CD4-positive, alpha-beta T cell treated with Interleukin-2 at 100 ng/mL for 4 hours (primary cell): ENCODE results near the gene RECQL5.
A peak's percentile ranks its signal among the peaks of the same experiment; 100 is the strongest.
"Not testable (repeated sequence)": the region's sequence is repeated elsewhere in the genome, so short reads cannot be mapped to it uniquely, and the experiment has no call there.

Experiments
- DNase-seq: peaks from one replicate; pipeline ENCODE4 v3.0.0-alpha.2; 2020; ENCODE audit warnings: low spot score

The RECQL5 gene

DNA sequence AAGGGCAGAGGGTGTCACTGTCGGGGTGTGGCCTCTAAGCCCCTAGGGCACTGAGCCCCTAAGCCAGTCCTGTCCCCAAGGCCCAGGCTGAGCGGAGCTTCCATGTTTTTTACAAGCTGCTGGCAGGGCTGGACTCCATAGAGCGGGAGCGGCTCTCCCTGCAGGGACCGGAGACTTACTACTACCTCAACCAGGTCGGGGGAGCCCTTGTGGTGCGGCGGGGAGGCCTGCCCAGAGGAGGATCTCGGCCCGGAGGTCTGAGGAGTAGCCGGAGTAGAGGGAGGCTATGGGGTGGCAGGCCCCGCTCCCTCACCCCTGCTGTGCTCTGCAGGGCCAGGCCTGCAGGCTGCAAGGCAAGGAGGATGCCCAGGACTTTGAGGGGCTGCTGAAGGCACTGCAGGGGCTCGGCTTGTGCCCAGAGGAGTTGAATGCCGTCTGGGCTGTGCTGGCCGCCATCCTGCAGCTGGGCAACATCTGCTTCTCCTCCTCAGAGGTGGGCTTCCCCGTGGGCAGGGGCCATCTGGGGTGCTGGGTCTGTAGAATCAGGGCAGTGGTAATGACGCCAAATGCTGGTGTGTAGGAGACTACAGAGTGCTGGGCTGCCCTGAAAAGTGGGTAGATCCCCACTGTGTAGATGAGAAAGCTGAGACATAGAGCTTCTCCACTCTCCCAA lies 74.5 kb downstream of the RECQL5 start:
- DNase-seq: no peak

DNA sequence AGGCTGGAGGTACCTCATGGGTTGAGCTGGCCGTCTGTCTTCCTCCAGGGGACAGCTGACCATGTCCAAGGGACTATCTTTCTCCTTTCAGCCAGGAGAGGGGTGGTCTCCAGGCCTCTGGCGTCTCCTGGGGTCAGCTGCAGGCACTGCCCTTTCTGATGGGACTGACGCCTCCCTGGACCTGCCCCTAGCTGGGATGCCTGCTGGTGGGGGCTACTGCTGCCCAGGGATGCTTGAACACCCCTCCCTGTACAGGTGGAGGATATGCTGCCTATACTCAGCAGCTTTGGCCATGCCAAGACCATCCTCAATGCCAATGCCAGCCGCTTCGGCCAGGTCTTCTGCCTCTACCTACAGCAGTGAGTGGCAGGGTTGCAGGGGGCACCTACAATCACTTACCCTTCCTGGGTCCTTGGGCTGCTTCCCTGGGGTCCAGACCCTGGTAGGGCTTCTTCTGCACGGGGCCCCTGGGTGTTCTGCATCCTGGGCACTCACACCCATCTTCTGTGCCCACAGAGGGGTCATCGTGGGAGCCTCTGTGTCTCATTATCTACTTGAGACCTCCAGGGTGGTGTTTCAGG lies 75.1 kb downstream of the RECQL5 start:
- DNase-seq: no peak

GRCh38 chr17:75590849-75591721 lies 75.9 kb downstream of the RECQL5 start:
- no peak for DNase-seq

DNA sequence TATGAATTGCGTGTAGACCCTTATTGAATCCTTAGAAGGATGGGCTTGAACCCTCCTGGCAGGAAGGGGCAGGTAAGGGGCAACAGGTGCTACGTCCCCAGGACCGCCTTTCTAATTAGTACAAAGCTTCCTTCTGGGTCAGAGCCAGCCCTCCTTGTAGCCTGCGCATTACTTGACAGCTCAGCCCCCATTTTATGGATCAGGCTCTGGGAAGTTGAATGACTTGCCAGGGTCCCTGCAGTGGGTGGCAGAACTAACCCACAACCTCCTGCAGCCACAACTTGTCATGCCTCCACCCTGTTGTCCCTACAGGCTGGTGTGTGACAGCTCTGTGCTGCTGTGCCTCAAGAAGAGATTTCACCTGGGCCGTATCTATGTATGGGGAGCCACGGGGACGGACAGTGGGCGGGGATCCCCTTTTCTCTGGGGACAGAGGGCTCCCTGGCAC lies 76.6 kb downstream of the RECQL5 start:
- no peak for DNase-seq

GRCh38 chr17:75589919-75590303 lies 77.0 kb downstream of the RECQL5 start:
- no peak for DNase-seq

DNA sequence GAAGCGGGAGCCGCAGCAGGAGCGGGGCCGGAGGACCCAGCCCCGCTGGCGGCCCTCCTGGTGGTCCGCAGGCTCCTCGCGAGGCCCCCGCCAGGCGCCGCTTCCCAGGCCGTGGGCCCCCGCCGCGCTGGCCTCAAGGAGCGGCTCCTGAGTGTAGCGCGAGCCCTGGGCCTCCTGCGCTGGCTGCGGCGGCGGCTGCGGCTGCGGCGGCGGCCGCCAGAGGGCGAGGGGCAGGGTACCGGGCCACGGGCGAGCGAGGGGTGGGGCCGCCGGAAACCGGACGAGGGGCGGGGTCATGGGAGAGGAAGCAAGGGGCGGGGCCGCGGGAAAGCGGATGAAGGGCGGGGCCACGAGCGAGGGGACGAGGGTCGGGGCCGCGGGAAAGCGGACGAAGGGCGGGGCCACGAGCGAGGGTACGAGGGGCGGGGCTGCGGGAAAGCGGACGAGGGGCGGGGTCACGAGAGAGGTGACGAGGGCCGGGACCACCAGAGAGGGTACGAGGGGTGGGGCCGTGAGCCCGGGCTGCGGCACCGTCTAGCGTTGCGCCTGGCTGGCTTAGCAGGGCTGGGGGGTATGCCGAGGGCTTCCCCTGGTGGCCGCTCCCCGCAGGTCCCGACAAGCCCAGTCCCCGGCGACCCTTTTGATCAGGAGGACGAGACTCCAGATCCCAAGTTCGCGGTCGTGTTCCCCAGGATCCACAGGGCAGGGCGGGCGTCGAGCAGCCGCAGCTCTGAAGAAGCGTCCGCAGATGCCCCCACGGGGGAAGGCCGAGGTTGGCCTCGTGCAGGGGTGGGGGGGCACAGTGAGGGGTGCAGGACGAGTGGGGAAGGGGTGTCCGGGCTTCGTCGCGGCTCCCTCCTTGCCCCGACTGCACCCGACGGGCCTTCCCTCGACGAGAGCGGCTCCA lies 77.7 kb downstream of the RECQL5 start:
- DNase-seq: peak; percentile 95

DNA sequence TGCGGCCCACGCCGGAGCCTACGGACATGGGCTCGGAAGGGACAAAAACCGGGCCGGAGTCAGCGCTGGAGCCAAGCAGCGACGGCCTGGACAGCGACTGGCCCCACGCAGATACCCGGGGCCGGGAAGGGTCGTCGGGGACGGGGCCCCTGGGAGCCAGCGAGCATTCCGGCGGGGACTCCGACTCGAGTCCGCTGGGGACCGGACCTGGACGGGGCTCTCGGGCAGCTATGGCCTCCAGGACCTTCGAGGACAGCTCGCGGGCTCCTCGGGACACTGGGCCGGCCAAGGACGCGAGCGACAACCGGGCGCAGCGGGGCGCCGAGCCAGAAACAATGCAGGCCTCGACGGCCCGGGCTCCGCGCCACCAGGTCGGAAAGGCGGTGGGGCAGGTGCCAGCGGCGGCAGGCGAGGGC lies 78.3 kb downstream of the RECQL5 start:
- no peak for DNase-seq

DNA sequence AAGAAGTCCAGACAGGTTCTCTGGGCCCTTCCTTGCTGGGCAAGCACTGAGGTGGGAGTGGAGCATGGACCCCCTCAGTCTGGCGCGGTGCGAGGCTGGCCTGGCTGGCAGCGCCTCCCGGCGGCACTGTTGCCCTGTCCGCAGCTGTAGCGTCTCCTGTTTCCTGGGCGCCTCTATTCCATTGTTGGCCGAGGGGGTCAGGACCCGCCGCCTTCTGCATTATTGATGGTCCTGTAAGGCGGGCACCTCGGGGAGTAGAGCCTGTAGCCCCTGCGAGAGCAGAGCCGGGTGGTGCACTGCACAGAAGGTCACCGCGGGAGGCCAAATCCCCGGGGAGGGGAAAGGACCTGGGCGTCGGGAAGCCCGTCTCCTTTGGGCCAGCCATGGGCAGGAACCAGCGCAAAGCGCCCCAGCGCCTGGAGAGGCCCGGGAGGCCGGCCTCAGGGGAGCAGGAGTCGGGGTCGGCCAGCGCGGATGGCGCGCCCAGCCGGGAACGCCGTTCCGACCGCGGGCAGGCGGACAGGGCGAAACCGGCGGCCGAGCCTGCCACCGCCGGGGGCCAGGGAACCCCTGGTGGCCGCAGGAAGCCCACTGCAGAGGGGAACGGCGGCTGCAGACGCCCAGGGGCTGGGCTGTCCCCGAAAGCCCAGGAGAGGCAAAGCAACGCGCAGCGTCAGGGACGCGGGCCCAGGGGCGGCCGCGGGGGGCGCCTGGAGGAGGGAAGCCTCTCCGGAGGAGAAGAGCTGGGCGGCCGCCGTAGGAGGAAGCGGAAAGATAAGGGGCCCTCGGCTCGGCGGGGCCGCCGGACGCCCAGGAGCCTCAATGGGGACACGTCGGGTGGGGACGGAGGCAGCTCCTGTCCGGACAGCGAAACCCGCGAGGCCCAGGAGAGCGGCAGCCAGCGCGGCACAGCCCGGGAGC lies 79.0 kb downstream of the RECQL5 start, which contains the start of gene MYO15B:
Gene MYO15B, plus strand, starts transcription at position 126 of the 921 bp plus-strand sequence. Its CDS starts 258 bp downstream, at position 384.
- peak; percentile 49 for DNase-seq

- DNase-seq: no peak
Observed at GRCh38 chr17:75584849-75585175, 82.1 kb downstream of the RECQL5 start.

- DNase-seq: not testable (repeated sequence)
Observed at GRCh38 chr17:75583197-75583596, 83.8 kb downstream of the RECQL5 start.

DNA sequence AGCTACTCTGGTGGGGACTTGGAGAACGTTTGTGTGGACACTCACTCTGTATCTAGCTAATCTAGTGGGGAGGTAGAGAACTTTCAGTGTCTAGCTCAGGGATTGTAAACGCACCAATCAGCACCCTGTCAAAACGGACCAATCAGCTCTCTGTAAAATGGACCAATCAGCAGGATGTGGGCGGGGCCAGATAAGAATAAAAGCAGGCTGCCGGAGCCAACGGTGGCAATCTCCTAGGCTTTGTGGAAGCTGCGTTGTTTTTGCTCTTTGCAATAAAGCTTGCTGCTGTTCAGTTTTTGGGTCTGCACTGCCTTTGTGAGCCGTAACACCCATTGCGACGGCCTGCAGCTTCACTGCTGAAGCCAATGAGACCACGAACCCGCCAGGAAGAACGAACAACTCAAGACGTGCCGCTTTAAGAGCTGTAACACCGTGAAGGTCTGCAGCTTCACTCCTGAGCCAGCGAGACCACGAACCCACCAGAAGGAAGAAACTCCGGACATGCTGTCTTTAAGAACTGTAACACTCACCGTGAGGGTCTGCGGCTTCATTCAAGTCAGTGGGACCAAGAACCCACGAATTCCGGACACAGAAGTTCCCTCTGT lies 85.7 kb downstream of the RECQL5 start:
- peak; percentile 45 for DNase-seq
